NCI-H774 (cell line): Measurements from ENCODE around the gene TMEM234.

Source experiments
- DNase-seq: peaks from one replicate; lab custom pipeline; 2025; lab: John Stamatoyannopoulos, UW

Gene TMEM234

GRCh38 chr1:32239790-32240139 lies 17.6 kb upstream of the TMEM234 start:
- DNase-seq = peak; percentile 59

- DNase-seq = peak; percentile 52
Observed at GRCh38 chr1:32239337-32239736, 17.2 kb upstream of the TMEM234 start.

GRCh38 chr1:32234792-32235191 lies 12.6 kb upstream of the TMEM234 start:
- no peak for DNase-seq

DNA sequence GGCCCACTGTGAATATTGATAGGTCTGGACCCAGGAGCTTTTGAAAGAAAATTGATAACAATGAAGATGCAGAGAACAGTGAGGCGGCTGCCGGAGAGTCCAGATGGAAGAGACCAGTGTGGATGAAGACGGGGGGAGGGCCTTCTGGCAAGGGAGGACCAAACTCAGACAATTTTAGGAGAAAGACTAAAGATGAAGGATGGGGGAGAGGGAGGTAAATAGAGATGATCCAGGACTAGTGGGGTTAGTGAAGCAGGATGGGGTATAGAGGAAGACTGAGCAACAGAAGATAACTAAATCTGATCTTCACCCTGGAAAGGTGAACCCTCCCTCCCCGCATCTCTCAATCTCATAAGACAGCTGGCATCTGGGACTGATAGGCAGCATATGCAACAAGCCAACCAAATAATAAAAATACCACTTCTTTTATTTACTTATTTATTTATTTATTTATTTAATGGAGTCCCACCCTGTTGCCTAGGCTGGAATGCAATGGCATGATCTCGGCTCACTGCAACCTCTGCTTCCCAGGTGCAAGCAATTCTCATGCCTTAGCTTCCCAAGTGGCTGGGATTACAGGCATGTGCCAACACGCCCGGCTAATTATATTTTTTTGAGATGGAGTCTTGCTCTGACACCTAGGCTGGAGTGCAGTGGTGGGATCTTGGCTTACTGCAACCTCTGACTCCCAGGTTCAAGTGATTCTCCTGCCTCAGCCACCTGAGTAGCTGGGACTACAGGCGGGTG lies 10.6 kb upstream of the TMEM234 start:
- no peak for DNase-seq

- no peak for DNase-seq
Observed at GRCh38 chr1:32231843-32232432, 9.8 kb upstream of the TMEM234 start.

DNA sequence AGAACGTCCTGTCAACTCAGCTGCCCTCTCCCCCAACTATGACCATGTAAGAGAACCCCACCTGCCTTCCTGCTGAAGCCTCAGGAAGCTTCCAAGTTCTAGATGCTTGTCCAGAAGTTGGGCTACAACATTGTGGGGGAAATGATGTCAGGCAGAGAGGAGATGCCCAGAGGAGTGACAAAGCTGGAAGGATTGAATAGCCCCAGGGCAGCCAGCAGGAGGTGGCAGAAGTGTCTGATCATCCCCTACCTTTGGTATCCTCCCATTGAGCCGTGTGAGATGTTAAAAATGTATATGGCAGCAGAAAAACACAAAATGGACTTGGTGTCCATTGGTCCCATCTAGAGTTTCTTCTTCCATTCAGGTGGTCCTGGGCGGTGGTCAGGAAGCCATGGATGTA lies 6.6 kb upstream of the TMEM234 start:
- DNase-seq = no peak

- DNase-seq = no peak
Observed at GRCh38 chr1:32224285-32224684, 2.1 kb upstream of the TMEM234 start.

- DNase-seq = no peak
Observed at GRCh38 chr1:32223683-32224082, 1.5 kb upstream of the TMEM234 start.

- DNase-seq = no peak
Observed at GRCh38 chr1:32221581-32221979, 573 bp downstream of the TMEM234 start.

GRCh38 chr1:32220746-32221580 lies 1.2 kb downstream of the TMEM234 start:
- DNase-seq = no peak

DNA sequence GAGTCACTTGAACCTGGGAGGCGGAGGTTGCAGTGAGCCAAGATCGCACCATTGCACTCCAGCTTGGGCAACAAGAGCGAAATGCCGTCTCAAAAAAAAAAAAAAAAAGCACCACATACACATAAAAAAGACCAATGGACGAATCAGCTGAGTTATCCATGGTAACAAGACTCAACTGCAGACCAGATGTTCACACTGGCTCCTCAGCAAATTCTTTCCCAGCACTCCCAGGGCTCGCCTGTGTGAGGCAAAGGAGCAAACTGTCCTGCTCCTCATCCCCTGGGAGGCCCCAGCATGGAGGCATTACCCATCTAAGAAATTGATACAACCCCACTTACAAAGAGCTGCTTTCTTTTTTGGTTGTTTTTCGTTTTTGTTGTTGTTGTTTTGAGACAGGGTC lies 3.1 kb downstream of the TMEM234 start:
- no peak for DNase-seq

DNA sequence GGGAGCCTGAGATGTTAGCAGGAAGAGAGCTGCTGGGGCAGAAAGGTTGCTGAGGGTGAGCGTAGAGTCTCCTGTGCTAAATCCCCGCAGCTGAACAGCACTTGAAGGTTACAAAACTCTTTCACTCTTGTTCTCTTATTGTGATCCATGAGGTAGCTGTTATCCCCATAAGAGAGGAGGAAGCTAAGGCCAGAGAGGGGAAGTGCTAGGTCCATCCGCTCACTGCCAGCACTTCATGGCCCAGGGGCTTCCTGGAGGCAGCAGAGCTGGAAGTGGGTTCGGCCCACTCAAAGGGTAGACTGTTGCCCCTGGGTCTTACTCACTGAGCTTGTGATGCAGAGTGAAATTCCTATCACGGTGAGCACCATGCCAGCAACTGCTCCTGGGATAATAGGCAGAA lies 5.6 kb downstream of the TMEM234 start:
- no peak for DNase-seq

DNA sequence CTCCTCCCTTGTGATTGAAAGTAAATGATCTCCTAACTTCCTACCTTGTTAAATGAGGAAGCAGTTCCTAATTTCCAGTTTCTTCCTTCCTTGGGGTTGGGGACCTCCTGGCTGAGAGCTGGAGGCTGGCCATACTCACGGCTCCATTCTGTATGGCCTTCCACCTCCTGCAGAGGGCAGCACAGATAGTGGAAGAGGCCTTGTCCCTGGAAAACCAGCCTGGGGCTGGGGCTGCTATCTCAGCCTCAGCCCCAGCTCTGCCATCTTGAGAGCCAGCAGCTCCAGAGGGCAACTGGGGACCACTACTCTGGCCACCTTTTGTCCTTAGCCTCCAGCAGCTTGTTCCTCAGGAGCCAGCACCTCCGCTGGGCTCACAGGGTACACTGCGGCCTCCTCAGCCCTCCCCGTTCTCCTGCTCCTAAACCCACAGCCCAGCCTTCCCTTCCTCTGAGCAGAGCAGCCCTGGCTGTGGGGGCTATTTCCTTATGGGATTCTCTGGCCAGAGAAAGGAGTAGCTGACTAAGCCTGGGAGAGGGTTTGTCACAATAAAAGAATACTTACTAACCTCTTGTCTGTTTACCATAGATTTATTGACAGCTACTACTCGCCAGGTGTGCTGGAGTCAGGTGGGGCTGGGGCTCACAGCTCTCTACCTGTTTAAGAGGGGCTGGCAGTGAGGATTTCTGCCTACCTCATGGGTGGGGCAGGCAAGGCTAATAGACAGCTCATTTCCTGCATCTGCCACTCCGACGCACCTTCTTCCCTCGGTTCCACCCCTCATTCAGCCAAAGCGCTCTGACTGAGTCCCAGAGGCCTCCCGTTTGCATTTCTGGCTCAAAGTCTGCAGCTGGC lies 6.3 kb downstream of the TMEM234 start:
- DNase-seq = peak; percentile 71

DNA sequence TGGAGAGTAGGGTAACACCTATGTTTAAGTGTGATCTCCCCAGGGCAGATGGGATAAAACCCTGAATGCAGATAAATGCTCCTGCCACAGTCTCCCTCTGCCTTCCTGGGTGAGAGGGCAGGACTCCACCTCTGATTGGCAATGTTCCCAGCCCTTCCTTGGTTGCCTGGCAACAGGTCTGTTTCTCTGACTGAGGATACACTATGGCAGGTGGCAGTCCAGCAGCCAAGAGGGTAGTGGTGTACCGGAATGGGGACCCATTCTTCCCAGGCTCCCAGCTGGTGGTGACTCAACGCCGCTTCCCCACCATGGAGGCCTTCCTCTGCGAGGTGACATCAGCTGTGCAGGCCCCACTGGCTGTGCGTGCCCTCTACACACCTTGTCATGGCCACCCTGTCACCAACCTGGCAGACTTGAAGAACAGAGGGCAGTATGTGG lies 13.2 kb downstream of the TMEM234 start, which contains the start of gene DCDC2B:
Gene DCDC2B (plus strand): TSS at position 199 of the 438 bp plus-strand sequence. CDS start 5 bp downstream, at position 204.
- peak; percentile 99 for DNase-seq

- no peak for DNase-seq
Observed at GRCh38 chr1:32208469-32208868, 13.7 kb downstream of the TMEM234 start.

GRCh38 chr1:32205401-32206370 lies 16.5 kb downstream of the TMEM234 start, which contains the start of gene IQCC:
Gene IQCC, plus strand, starts transcription at chr1:32205671. Its CDS starts 11 bp downstream, at chr1:32205682.
- peak; percentile 99 for DNase-seq

- DNase-seq = no peak
Observed at GRCh38 chr1:32204943-32205361, 17.2 kb downstream of the TMEM234 start.

DNA sequence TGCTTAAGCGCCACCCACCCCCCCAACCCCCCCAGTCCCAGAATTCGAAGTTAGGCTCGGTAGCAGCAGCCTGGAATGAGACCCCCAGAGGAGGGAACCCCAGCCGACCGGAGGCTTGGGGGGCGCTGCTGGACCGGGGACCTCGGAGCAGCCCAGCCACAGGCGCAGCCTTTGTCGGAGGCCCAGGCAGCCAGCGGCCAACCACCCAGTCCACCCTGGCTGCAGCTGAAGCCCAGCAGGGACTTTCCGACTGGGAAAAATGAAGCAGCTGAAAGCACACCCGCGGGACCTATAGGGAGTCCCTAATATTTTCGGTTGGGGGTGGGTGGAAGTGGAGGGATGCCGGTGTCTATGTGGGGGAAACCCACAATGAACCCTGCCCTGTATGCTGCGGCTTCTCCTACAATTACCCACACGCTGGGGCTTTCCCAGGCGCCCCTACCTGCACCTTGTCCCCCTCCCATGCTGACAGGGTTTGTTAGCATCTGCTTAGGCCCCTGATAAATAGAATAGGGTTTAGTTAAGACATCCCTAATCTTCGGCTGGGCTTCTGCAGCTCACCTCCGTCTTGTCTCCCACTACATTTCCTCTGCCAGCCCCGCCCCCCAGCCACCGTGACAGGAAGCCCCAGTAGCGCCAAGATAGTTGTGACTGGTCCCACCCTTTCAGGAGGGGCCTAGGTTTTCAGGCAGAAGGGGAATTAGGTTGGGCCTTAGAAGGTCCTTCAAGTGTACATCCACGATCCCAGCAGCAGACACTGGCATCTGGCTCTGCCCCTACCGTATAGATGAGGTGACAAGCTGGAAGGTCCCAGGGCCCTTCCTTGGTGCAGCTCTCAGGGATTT lies 20.9 kb downstream of the TMEM234 start:
- DNase-seq = peak; percentile 28

- DNase-seq = peak; percentile 71
Observed at GRCh38 chr1:32200226-32201010, 21.7 kb downstream of the TMEM234 start, which contains the start of gene CCDC28B. Gene CCDC28B, plus strand, starts transcription at chr1:32200595. Its CDS starts 1,341 bp downstream, at chr1:32201936.
